Right atrium auricular region (tissue), 2 donors: ENCODE results near the gene SYNPO. TPM values are rescaled to one million over a fixed set of nuclear protein-coding genes. Genes with fewer than 3 reads are reported as not detected.

ENCODE experiments used
- DNase-seq: peaks from one replicate; pipeline ENCODE4 v3.0.0-alpha.2; 2019; ENCODE audit warnings: low spot score
- H3K27ac ChIP-seq, 2 donors: fragments of 200-600 bp; sonication (generic); 1 replicate in 1 of 2; 2 replicates in 1 of 2; pipeline ENCODE4 v1.5.1; 2016 to 2019
- H3K27me3 ChIP-seq, 2 donors: fragments of 200-600 bp; sonication (generic); one replicate each; pipeline versions ENCODE4 v1.5.1 to v1.6.0; 2017 to 2019
- H3K36me3 ChIP-seq: fragments of 200-600 bp; sonication (generic); one replicate; pipeline ENCODE4 v1.5.1; 2016
- H3K4me1 ChIP-seq, 2 donors: fragments of 200-600 bp; sonication (generic); one replicate each; pipeline versions ENCODE4 v1.5.1 to v1.6.0; 2017 to 2019
- H3K4me3 ChIP-seq, 2 donors: fragments of 200-600 bp; sonication (generic); 1 replicate in 1 of 2; 2 replicates in 1 of 2; pipeline ENCODE4 v1.5.1; 2017 to 2019; ENCODE audit warnings: mild to moderate bottlenecking in 1 of 2, moderate library complexity in 1 of 2
- H3K9me3 ChIP-seq, 2 donors: fragments of 200-600 bp; sonication (generic); one replicate each; pipeline ENCODE4 v1.5.1; 2019
- total RNA-seq, 2 donors: library from RNA; depleted of rRNA; stranded (reverse); fragments of >200 nt; gene quantifications; one replicate each; pipeline ENCODE4 v1.1.0, GENCODE V29; 2016
- TF ChIP-seq, protein P1 (sequence below), 2 donors: fragments of 200-600 bp; sonication (generic); IDR thresholded peaks; one replicate each; pipeline ENCODE4 v1.5.1; 2019; ENCODE audit warnings: antibody characterized with exemption in 2 of 2

Gene SYNPO
- total RNA-seq, 2 donors from 2014 or later: 369 to 413 TPM

GRCh38 chr5:150604894-150605440 is 35.5 kb upstream of the SYNPO start:
- TF ChIP-seq, protein P1, sequence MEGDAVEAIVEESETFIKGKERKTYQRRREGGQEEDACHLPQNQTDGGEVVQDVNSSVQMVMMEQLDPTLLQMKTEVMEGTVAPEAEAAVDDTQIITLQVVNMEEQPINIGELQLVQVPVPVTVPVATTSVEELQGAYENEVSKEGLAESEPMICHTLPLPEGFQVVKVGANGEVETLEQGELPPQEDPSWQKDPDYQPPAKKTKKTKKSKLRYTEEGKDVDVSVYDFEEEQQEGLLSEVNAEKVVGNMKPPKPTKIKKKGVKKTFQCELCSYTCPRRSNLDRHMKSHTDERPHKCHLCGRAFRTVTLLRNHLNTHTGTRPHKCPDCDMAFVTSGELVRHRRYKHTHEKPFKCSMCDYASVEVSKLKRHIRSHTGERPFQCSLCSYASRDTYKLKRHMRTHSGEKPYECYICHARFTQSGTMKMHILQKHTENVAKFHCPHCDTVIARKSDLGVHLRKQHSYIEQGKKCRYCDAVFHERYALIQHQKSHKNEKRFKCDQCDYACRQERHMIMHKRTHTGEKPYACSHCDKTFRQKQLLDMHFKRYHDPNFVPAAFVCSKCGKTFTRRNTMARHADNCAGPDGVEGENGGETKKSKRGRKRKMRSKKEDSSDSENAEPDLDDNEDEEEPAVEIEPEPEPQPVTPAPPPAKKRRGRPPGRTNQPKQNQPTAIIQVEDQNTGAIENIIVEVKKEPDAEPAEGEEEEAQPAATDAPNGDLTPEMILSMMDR (IDR thresholded peaks at IDR 0.05): no peak
- no peaks in the 10 kb centered on the region for H3K9me3 ChIP-seq
- no peaks in the 10 kb centered on the region for H3K27me3 ChIP-seq
- H3K36me3 ChIP-seq: no peaks in the 10 kb centered on the region
- H3K4me1 ChIP-seq: peaks cover 0 to 77% of the 10 kb centered on the region in 2 donors
- H3K4me3 ChIP-seq: no peak overlapping the region
- H3K27ac ChIP-seq: peak overlapping the region; percentile 80 to 99
- no peak for DNase-seq

- H3K27ac ChIP-seq: peak overlapping the region; percentile 80 to 99
- H3K4me1 ChIP-seq: peaks cover 0 to 77% of the 10 kb centered on the region in 2 donors
- H3K4me3 ChIP-seq: no peak overlapping the region
- H3K36me3 ChIP-seq: no peaks in the 10 kb centered on the region
- H3K27me3 ChIP-seq: no peaks in the 10 kb centered on the region
- DNase-seq: no peak
- H3K9me3 ChIP-seq: no peaks in the 10 kb centered on the region
- TF ChIP-seq, protein P1 (IDR thresholded peaks at IDR 0.05): no peak
Measured at GRCh38 chr5:150605546-150605945, 34.9 kb upstream of the SYNPO start.

DNA sequence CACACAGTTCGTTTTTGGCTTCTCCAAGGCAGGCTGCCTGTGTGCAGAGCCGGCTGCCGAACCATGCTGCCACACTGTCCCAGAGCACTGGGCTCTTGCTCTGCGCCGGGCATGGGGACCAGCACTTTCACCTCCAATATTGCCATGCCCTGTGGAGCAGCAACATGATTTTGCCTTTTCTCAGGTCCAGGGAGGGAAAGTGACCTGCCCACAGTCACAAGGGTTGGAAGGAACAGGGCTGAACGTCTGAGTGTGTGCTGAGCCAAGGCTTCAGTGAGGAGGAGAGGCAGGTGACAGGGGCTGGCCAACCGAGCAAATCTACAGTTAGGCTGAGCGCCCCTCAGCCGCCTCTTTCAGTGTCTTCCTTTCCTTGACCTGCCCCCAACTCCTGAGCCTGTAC is 34.0 kb upstream of the SYNPO start:
- TF ChIP-seq, protein P1 (IDR thresholded peaks at IDR 0.05): no peak
- H3K4me3 ChIP-seq: no peak overlapping the region
- H3K27me3 ChIP-seq: no peaks in the 10 kb centered on the region
- no peaks in the 10 kb centered on the region for H3K9me3 ChIP-seq
- DNase-seq: no peak
- H3K4me1 ChIP-seq: peaks cover 0 to 77% of the 10 kb centered on the region in 2 donors
- peak overlapping the region; percentile 80 to 99 for H3K27ac ChIP-seq
- no peaks in the 10 kb centered on the region for H3K36me3 ChIP-seq

DNA sequence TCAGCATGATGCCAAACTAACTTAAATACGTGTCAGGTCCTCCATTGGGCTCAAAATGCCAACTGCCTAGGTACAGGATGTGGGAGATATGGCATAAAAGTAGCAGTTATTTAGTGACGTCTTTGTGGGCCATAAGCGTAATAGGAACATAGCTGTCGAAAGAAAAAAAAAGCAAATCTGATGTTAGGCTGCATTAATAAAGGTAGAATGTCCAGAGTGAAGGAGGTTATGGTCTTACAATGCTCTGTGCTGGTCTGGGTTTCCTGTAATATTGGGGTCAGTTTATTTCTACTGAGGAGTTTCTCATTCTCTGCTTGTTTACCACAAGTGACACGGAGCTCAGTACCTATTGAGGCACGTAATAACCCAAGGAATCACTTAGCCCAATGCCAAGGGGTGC is 33.4 kb upstream of the SYNPO start:
- Histone ChIP-seq H3K27me3 (no peaks in the 10 kb centered on the region), H3K4me3 (no peak overlapping the region), H3K4me1 (peaks cover 0 to 77% of the 10 kb centered on the region in 2 donors), H3K27ac (peak overlapping the region; percentile 80 to 99), H3K9me3 (no peaks in the 10 kb centered on the region), H3K36me3 (no peaks in the 10 kb centered on the region)
- DNase-seq: no peak
- TF ChIP-seq, protein P1 (IDR thresholded peaks at IDR 0.05): no peak

- Histone ChIP-seq H3K27ac (peak overlapping the region; percentile 89 to 99), H3K9me3 (no peaks in the 10 kb centered on the region), H3K27me3 (no peaks in the 10 kb centered on the region), H3K4me1 (peaks cover under 1 to 78% of the 10 kb centered on the region in 2 donors), H3K4me3 (no peak overlapping the region), H3K36me3 (no peaks in the 10 kb centered on the region)
- no peak for DNase-seq
- TF ChIP-seq, protein P1 (IDR thresholded peaks at IDR 0.05): no peak
Measured at GRCh38 chr5:150607991-150608390, 32.5 kb upstream of the SYNPO start.

DNA sequence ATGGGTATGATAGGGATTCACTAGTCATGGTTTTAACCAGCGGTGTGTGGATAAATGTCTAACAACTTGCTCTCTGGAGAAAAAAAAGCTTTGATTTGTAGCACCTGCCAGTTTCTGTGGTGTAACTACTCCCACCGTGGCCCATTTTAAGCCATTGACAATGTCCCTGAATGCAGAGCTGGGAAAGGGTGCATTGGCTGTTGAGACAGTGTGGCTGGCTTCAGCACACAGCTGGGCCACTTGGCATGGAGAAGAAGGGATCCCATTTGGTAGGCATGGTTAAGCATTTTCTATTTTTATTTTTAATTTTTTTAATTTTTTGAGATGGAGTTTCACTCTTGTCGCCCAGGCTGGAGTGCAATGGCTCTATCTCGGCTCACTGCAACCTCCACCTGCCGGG is 31.5 kb upstream of the SYNPO start:
- no peak overlapping the region for H3K4me3 ChIP-seq
- H3K27me3 ChIP-seq: no peaks in the 10 kb centered on the region
- no peak for DNase-seq
- H3K9me3 ChIP-seq: no peaks in the 10 kb centered on the region
- TF ChIP-seq, protein P1 (IDR thresholded peaks at IDR 0.05): no peak
- H3K36me3 ChIP-seq: no peaks in the 10 kb centered on the region
- H3K4me1 ChIP-seq: peaks cover 2 to 78% of the 10 kb centered on the region in 2 donors
- peak overlapping the region; percentile 89 to 99 for H3K27ac ChIP-seq
